H1 (cell line): ENCODE results near the gene DAZAP2. TPM values are rescaled to one million over a fixed set of nuclear protein-coding genes. Genes with fewer than 3 reads are reported as not detected.

ENCODE experiments used
- EZH2 ChIP-seq: fragments of 200-600 bp; sonication (generic); IDR thresholded peaks from 2 replicates; pipeline ENCODE4 v1.7.1; 2012; ENCODE audit warnings: low read depth, mild to moderate bottlenecking, moderate library complexity, low read length, inconsistent platforms; ENCODE audit not compliant: severe bottlenecking
- JUN ChIP-seq: IDR thresholded peaks from 2 replicates; pipeline ENCODE4 v1.6.1; 2011; ENCODE audit warnings: low read depth, mild to moderate bottlenecking, improper control_type of control experiment, low read length
- KDM4A ChIP-seq: IDR thresholded peaks from one replicate; pipeline ENCODE4 v1.7.1; 2012; ENCODE audit warnings: low read depth, mild to moderate bottlenecking, moderate library complexity, low read length, inconsistent platforms; ENCODE audit not compliant: severe bottlenecking
- POLR2A ChIP-seq, 2 experiments: IDR thresholded peaks; 1 replicate in 1 of 2; 2 replicates in 1 of 2; pipeline ENCODE4 v1.6.1; 2011; ENCODE audit warnings: low read depth in 2 of 2, low read length in 2 of 2, mild to moderate bottlenecking in 2 of 2; ENCODE audit errors: control extremely low read depth in 1 of 2
- RFX5 ChIP-seq: IDR thresholded peaks from 2 replicates; pipeline ENCODE4 v1.6.1; 2011; ENCODE audit warnings: low read depth, low read length, improper control_type of control experiment, borderline replicate concordance
- polyA plus RNA-seq, 7 experiments: library from polyadenylated mRNA; depleted of rRNA in 3 of 7; stranded (reverse) in 5 of 7; unstranded in 2 of 7; fragments of >200 nt in 5 of 7; fragments of 200-250 nt in 2 of 7; gene quantifications; 1 replicate in 5 of 7; 2 replicates in 1 of 7; 4 replicates in 1 of 7; pipeline versions ENCODE4 v1.2.1 to v1.2.3, GENCODE V29; 2011 to 2013; ENCODE audit warnings: missing spikeins in 2 of 7, mixed read lengths in 2 of 7
- total RNA-seq: library from RNA; stranded (reverse); fragmentation: NEBNext Ultra II Directional; extraction: Animal tissue kit (Norgen Biotek cat#: 25700); gene quantifications from 2 replicates; pipeline ENCODE4 v1.2.1, GENCODE V29; 2021
- TF ChIP-seq, protein P1 (sequence below), 3 experiments: IDR thresholded peaks; 1 replicate in 2 of 3; 2 replicates in 1 of 3; pipeline versions ENCODE4 v1.5.1 to v1.6.1; 2011; ENCODE audit warnings: low read length in 3 of 3, mild to moderate bottlenecking in 3 of 3, inconsistent platforms in 2 of 3, low read depth in 1 of 3, moderate library complexity in 1 of 3; ENCODE audit not compliant: insufficient read depth in 1 of 3; ENCODE audit errors: control extremely low read depth in 1 of 3
- TF ChIP-seq, protein P2 (sequence below): IDR thresholded peaks from 2 replicates; pipeline ENCODE4 v1.6.1; 2012; ENCODE audit warnings: low read length, inconsistent platforms

Gene DAZAP2
- total and polyA plus RNA-seq, 2 of the 8 experiments (the other 6 are each of a cell fraction or from before 2014, with no cell fraction given) = 27.1 to 77.2 TPM

- TF ChIP-seq POLR2A (IDR thresholded peaks at IDR 0.05; ENCODE audit: control extremely low read depth in 1 of 2, low read depth in 2 of 2, low read length in 2 of 2) (no peak), JUN (no peak), EZH2 (no peak), KDM4A (no peak), RFX5 (no peak)
- TF ChIP-seq, protein P1, sequence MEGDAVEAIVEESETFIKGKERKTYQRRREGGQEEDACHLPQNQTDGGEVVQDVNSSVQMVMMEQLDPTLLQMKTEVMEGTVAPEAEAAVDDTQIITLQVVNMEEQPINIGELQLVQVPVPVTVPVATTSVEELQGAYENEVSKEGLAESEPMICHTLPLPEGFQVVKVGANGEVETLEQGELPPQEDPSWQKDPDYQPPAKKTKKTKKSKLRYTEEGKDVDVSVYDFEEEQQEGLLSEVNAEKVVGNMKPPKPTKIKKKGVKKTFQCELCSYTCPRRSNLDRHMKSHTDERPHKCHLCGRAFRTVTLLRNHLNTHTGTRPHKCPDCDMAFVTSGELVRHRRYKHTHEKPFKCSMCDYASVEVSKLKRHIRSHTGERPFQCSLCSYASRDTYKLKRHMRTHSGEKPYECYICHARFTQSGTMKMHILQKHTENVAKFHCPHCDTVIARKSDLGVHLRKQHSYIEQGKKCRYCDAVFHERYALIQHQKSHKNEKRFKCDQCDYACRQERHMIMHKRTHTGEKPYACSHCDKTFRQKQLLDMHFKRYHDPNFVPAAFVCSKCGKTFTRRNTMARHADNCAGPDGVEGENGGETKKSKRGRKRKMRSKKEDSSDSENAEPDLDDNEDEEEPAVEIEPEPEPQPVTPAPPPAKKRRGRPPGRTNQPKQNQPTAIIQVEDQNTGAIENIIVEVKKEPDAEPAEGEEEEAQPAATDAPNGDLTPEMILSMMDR (IDR thresholded peaks at IDR 0.05; ENCODE audit: control extremely low read depth in 1 of 3, insufficient read depth in 1 of 3, low read depth in 1 of 3, low read length in 3 of 3) = no peak
- TF ChIP-seq, protein P2, sequence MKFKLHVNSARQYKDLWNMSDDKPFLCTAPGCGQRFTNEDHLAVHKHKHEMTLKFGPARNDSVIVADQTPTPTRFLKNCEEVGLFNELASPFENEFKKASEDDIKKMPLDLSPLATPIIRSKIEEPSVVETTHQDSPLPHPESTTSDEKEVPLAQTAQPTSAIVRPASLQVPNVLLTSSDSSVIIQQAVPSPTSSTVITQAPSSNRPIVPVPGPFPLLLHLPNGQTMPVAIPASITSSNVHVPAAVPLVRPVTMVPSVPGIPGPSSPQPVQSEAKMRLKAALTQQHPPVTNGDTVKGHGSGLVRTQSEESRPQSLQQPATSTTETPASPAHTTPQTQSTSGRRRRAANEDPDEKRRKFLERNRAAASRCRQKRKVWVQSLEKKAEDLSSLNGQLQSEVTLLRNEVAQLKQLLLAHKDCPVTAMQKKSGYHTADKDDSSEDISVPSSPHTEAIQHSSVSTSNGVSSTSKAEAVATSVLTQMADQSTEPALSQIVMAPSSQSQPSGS = no peak
Measured at GRCh38 chr12:51229116-51229809, 9.4 kb upstream of the DAZAP2 start (continued).
